CD4-positive, CD25-positive, alpha-beta regulatory T cell (primary cell): ENCODE measurements around the gene ALLC. TPM values are rescaled to one million over a fixed set of nuclear protein-coding genes. Genes with fewer than 3 reads are reported as not detected.

Experiments used
- ATAC-seq, 2 donors: fragments of 150-1000 bp; cut with Tn5 transposase; one replicate each; pipeline ENCODE4 v1.10.0; 2021; ENCODE audit warnings: low read depth in 2 of 2, moderate number of reproducible peaks in 2 of 2, moderate library complexity in 1 of 2
- DNase-seq, 3 donors: peaks; one replicate each; pipeline versions ENCODE4 v3.0.0 to v3.0.0-alpha.2; 2012 to 2022; ENCODE audit warnings: mixed read lengths in 1 of 3
- H3K27ac ChIP-seq: one replicate; pipeline ENCODE4 v1.7.0; 2013; ENCODE audit warnings: mild to moderate bottlenecking, low read length; ENCODE audit not compliant: insufficient read depth, poor library complexity, severe bottlenecking
- H3K27me3 ChIP-seq: one replicate; pipeline ENCODE4 v1.7.0; 2013; ENCODE audit warnings: low read length; ENCODE audit not compliant: control insufficient read depth, insufficient read depth
- H3K36me3 ChIP-seq: one replicate; pipeline ENCODE4 v1.7.0; 2013; ENCODE audit warnings: mild to moderate bottlenecking, low read length, moderate library complexity; ENCODE audit not compliant: control insufficient read depth, insufficient read depth
- H3K4me1 ChIP-seq: 2 replicates; pipeline ENCODE4 v1.7.0; 2013; ENCODE audit warnings: mild to moderate bottlenecking, low read length; ENCODE audit not compliant: insufficient read depth, control insufficient read depth, poor library complexity, severe bottlenecking
- H3K4me3 ChIP-seq: one replicate; pipeline ENCODE4 v1.7.0; 2013; ENCODE audit warnings: low read depth, mild to moderate bottlenecking, low read length, moderate library complexity
- H3K9me3 ChIP-seq, 2 experiments: 1 replicate in 1 of 2; 2 replicates in 1 of 2; pipeline ENCODE4 v1.7.0; 2013; ENCODE audit warnings: low read length in 2 of 2, mild to moderate bottlenecking in 1 of 2, moderate library complexity in 1 of 2; ENCODE audit not compliant: control insufficient read depth in 2 of 2
- H3K27ac Mint-ChIP-seq, 3 donors: one replicate each; pipeline ENCODE4 v1.8.0; 2020 to 2022; ENCODE audit warnings: mild to moderate bottlenecking in 3 of 3, mixed read lengths in 3 of 3, moderate library complexity in 2 of 3
- H3K27me3 Mint-ChIP-seq: one replicate; pipeline ENCODE4 v1.8.0; 2022; ENCODE audit warnings: mild to moderate bottlenecking, mixed read lengths
- H3K36me3 Mint-ChIP-seq: one replicate; pipeline ENCODE4 v1.8.0; 2020; ENCODE audit warnings: mixed read lengths
- H3K4me1 Mint-ChIP-seq, 4 donors: one replicate each; pipeline ENCODE4 v1.8.0; 2020 to 2022; ENCODE audit warnings: mixed read lengths in 4 of 4, mild to moderate bottlenecking in 1 of 4
- H3K4me3 Mint-ChIP-seq, 4 donors: one replicate each; pipeline ENCODE4 v1.8.0; 2020 to 2022; ENCODE audit warnings: mild to moderate bottlenecking in 4 of 4, mixed read lengths in 4 of 4, moderate library complexity in 3 of 4
- H3K9me3 Mint-ChIP-seq, 7 donors: one replicate each; pipeline ENCODE4 v1.8.0; 2020 to 2022; ENCODE audit warnings: mixed read lengths in 7 of 7, mild to moderate bottlenecking in 3 of 7, moderate library complexity in 2 of 7
- polyA plus RNA-seq, 4 donors: library from polyadenylated mRNA; unstranded; fragments of 300-500 nt; fragmentation: Illumina TruSeq; gene quantifications; one replicate each; pipeline ENCODE4 v1.2.3, GENCODE V29; 2021
- total RNA-seq: library from RNA; stranded (reverse); gene quantifications from one replicate; pipeline ENCODE4 v1.2.3, GENCODE V29; 2022

Gene ALLC
- total and polyA plus RNA-seq, 5 donors from 2014 or later = not detected

GRCh38 chr2:3739313-3739712 lies 81.3 kb downstream of the ALLC start:
- Mint-ChIP-seq H3K9me3 (no peaks in the 10 kb centered on the region), H3K36me3 (no peaks in the 10 kb centered on the region), H3K27me3 (peaks cover 16% of the 10 kb centered on the region), H3K27ac (no peak overlapping the region), H3K4me1 (no peaks in the 10 kb centered on the region), H3K4me3 (no peak overlapping the region)
- Histone ChIP-seq H3K4me1 (no peaks in the 10 kb centered on the region), H3K4me3 (no peak overlapping the region), H3K36me3 (no peaks in the 10 kb centered on the region), H3K27me3 (no peaks in the 10 kb centered on the region), H3K9me3 (no peaks in the 10 kb centered on the region), H3K27ac (no peak overlapping the region)
- ATAC-seq (no peak), DNase-seq (no peak)

GRCh38 chr2:3741396-3741795 lies 83.4 kb downstream of the ALLC start:
- H3K27ac Mint-ChIP-seq = no peak overlapping the region
- no peaks in the 10 kb centered on the region for H3K4me1 ChIP-seq
- DNase-seq (no peak), ATAC-seq (no peak)
- no peak overlapping the region for H3K27ac ChIP-seq
- no peaks in the 10 kb centered on the region for H3K36me3 ChIP-seq
- H3K27me3 ChIP-seq = no peaks in the 10 kb centered on the region
- H3K4me3 Mint-ChIP-seq = no peak overlapping the region
- H3K36me3 Mint-ChIP-seq = no peaks in the 10 kb centered on the region
- peaks cover 0 to 2% (median 0%) of the 10 kb centered on the region in 7 donors for H3K9me3 Mint-ChIP-seq
- no peak overlapping the region for H3K4me3 ChIP-seq
- H3K4me1 Mint-ChIP-seq = no peaks in the 10 kb centered on the region
- H3K27me3 Mint-ChIP-seq = peaks cover 13% of the 10 kb centered on the region
- no peaks in the 10 kb centered on the region for H3K9me3 ChIP-seq

- no peak for ATAC-seq
- Histone ChIP-seq H3K27ac (no peak overlapping the region), H3K4me1 (no peaks in the 10 kb centered on the region), H3K4me3 (no peak overlapping the region), H3K27me3 (no peaks in the 10 kb centered on the region), H3K36me3 (no peaks in the 10 kb centered on the region), H3K9me3 (no peaks in the 10 kb centered on the region)
- Mint-ChIP-seq H3K9me3 (peaks cover 0 to 2% (median 0%) of the 10 kb centered on the region in 7 donors), H3K27ac (no peak overlapping the region), H3K27me3 (peaks cover 13% of the 10 kb centered on the region), H3K4me3 (no peak overlapping the region), H3K4me1 (no peaks in the 10 kb centered on the region), H3K36me3 (no peaks in the 10 kb centered on the region)
- DNase-seq = no peak
These were observed 84.0 kb downstream of the ALLC start for GRCh38 chr2:3741867-3742602.

DNA sequence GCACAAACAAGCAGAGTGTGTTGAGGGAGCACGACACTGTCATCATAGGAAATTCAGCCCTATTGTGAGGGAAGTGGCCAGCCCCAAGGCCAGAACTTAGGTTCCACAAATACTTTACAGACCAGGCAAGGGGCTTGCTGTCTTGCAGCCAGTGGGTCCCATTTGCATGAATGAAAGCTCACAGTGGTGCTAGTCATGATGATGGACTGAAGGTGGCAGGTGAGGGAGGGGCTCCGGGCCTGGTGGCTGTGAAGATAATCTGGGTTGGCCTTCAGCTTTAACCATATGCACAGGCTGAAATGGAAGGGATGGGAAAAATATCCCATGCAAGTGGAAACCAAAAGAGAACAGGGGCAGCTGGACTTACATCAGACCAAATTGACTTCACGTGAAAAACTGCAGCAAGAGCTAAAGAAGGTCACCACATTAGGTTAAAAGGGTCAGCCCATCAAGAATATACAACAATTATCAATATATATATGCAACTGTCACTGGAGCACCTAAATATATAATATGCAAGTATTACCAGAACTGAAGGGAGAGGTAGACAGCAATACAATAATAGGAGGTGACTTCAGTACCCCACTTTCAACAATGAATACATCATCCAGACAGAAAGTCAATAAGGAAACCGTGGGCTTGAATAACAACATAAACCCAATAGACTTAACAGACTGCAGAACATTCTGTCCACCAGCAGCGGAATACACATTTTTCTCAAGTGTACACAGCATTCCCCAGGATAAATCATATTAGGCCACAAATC lies 84.9 kb downstream of the ALLC start:
- ATAC-seq (no peak), DNase-seq (no peak)
- no peak overlapping the region for H3K27ac Mint-ChIP-seq

GRCh38 chr2:3743951-3744555 lies 86.1 kb downstream of the ALLC start:
- DNase-seq (no peak), ATAC-seq (no peak)
- no peak overlapping the region for H3K4me3 ChIP-seq
- no peaks in the 10 kb centered on the region for H3K36me3 ChIP-seq
- no peak overlapping the region for H3K27ac ChIP-seq
- Mint-ChIP-seq H3K27ac (no peak overlapping the region), H3K4me3 (no peak overlapping the region), H3K9me3 (peaks cover 0 to 2% (median 0%) of the 10 kb centered on the region in 7 donors), H3K36me3 (no peaks in the 10 kb centered on the region), H3K4me1 (no peaks in the 10 kb centered on the region), H3K27me3 (peaks cover 13% of the 10 kb centered on the region)
- H3K9me3 ChIP-seq = no peaks in the 10 kb centered on the region
- H3K27me3 ChIP-seq = no peaks in the 10 kb centered on the region
- H3K4me1 ChIP-seq = no peaks in the 10 kb centered on the region

More for the DNA sequence above, 84.9 kb downstream of the ALLC start:
- Histone ChIP-seq H3K36me3 (no peaks in the 10 kb centered on the region), H3K27ac (no peak overlapping the region), H3K27me3 (no peaks in the 10 kb centered on the region), H3K4me1 (no peaks in the 10 kb centered on the region), H3K4me3 (no peak overlapping the region), H3K9me3 (no peaks in the 10 kb centered on the region)
- Mint-ChIP-seq H3K36me3 (no peaks in the 10 kb centered on the region), H3K27me3 (peaks cover 13% of the 10 kb centered on the region), H3K9me3 (peaks cover 0 to 2% (median 0%) of the 10 kb centered on the region in 7 donors), H3K4me1 (no peaks in the 10 kb centered on the region), H3K4me3 (no peak overlapping the region)

DNA sequence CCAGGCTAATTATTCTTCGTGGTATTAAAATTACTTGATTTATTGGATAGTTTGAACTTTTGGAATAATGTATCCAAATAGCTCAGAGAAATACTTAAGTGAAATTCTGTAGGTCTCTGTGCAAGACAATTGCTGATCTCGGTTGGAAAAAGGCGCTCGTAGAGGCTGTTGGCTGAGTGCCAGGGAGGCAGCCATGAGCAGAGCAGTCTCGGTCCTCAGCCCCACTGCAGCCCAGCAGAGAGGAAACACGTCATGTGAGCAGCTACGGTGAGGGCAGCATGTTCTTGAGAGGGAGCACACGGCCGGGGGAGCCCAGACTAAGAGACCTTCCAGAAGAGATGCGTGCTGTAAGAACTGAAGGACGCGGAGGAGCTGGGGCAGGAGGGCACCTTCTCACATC lies 87.9 kb downstream of the ALLC start:
- H3K27ac Mint-ChIP-seq = no peak overlapping the region
- ATAC-seq (no peak), DNase-seq (no peak)
- Histone ChIP-seq H3K27ac (no peak overlapping the region), H3K36me3 (no peaks in the 10 kb centered on the region), H3K27me3 (no peaks in the 10 kb centered on the region), H3K9me3 (no peaks in the 10 kb centered on the region), H3K4me1 (no peaks in the 10 kb centered on the region), H3K4me3 (no peak overlapping the region)
- H3K36me3 Mint-ChIP-seq = no peaks in the 10 kb centered on the region
- H3K4me1 Mint-ChIP-seq = no peaks in the 10 kb centered on the region
- H3K9me3 Mint-ChIP-seq = peaks cover 0 to 2% (median 0%) of the 10 kb centered on the region in 7 donors
- H3K4me3 Mint-ChIP-seq = no peak overlapping the region
- H3K27me3 Mint-ChIP-seq = peaks cover 13% of the 10 kb centered on the region

DNA sequence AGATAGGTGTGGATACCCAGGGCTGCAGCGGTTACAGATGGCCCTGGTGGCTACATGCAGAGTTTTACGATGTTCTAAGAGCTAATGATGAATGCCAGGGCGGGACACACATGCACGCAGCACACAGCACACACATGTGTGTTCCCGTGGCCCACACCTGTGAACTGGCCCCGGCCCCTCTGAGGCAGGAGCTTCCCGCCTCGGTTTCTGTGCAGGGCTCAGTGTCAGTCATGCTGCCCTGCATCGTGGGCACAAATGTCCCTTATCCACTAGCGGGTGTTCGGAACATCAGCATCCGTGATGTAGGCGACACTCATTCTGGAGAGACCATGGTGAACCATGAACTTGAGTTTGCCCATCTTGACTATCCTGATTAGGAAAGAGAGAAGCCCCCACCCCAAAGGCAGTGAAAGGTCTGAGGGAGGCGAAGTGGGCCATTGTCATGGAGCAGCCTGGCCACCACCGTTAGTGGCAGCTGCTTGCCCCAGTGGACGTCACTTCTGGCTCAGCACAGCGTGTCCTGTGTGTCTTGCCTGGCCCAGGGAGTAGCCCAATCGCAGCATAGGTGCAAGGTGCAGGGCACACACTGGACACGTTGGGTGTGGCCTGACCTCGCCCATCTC lies 89.1 kb downstream of the ALLC start:
- ATAC-seq (no peak), DNase-seq (no peak)
- Mint-ChIP-seq H3K4me3 (no peak overlapping the region), H3K27me3 (peaks cover 14% of the 10 kb centered on the region), H3K36me3 (no peaks in the 10 kb centered on the region), H3K4me1 (no peaks in the 10 kb centered on the region), H3K27ac (no peak overlapping the region), H3K9me3 (peaks cover 0 to 2% (median 0%) of the 10 kb centered on the region in 7 donors)
- Histone ChIP-seq H3K9me3 (no peaks in the 10 kb centered on the region), H3K27me3 (no peaks in the 10 kb centered on the region), H3K27ac (no peak overlapping the region), H3K4me3 (no peak overlapping the region), H3K4me1 (no peaks in the 10 kb centered on the region), H3K36me3 (no peaks in the 10 kb centered on the region)
